SK-N-SH (cell line): ENCODE data around the gene MED15. TPM values are rescaled to one million over a fixed set of nuclear protein-coding genes. Genes with fewer than 3 reads are reported as not detected.

Source experiments
- CTCF ChIA-PET: fragments of 300-600, 350-600 bp; formaldehyde crosslinking; extraction: SDS; loops from one replicate; lab custom pipeline; 2021; lab: Yijun Ruan, JAX
- POLR2A ChIA-PET: fragments of 350-600 bp; sonication (Branson Sonifier 250); formaldehyde crosslinking; extraction: SDS; loops from one replicate; lab custom pipeline; 2020; ENCODE audit warnings: antibody characterized with exemption, inconsistent platforms; lab: Yijun Ruan, JAX
- DNase-seq: peaks from one replicate; pipeline ENCODE4 v3.0.0; 2012
- H2AFZ ChIP-seq: fragments of 200-600 bp; sonication (generic); 2 replicates; pipeline ENCODE4 v1.8.1; 2016; ENCODE audit warnings: antibody characterized with exemption, mild to moderate bottlenecking, low read depth
- H3F3A ChIP-seq: fragments of 200-600 bp; sonication (generic); replicated peaks from 2 replicates; pipeline ENCODE3; 2016; ENCODE audit warnings: antibody characterized with exemption, mild to moderate bottlenecking; ENCODE audit not compliant: insufficient read depth
- H3K27ac ChIP-seq, 2 experiments: fragments of 200-500 bp in 1 of 2; fragments of 200-600 bp in 1 of 2; sonication (Bioruptor generic) in 1 of 2; sonication (generic), shearing (Covaris generic) in 1 of 2; 2 replicates each; pipeline versions ENCODE4 v1.5.1 to v1.6.1; 2014 to 2016; ENCODE audit warnings: low read depth in 2 of 2, inconsistent platforms in 1 of 2, low read length in 1 of 2, mild to moderate bottlenecking in 1 of 2, mixed read lengths in 1 of 2
- H3K27me3 ChIP-seq: fragments of 200-600 bp; sonication (generic), shearing (Covaris generic); 2 replicates; pipeline ENCODE4 v1.6.1; 2016; ENCODE audit warnings: mixed run types; ENCODE audit not compliant: insufficient read depth
- H3K36me3 ChIP-seq, 2 experiments: fragments of 200-500 bp in 1 of 2; fragments of 200-600 bp in 1 of 2; sonication (Bioruptor generic) in 1 of 2; sonication (generic) in 1 of 2; replicated peaks in 1 of 2; 2 replicates each; pipeline versions ENCODE3 to v1.5.1; 2014 to 2016; ENCODE audit warnings: low read length in 1 of 2, mild to moderate bottlenecking in 1 of 2; ENCODE audit not compliant: insufficient read depth in 2 of 2, control insufficient read depth in 1 of 2
- H3K4me1 ChIP-seq, 2 experiments: fragments of 200-500 bp in 1 of 2; fragments of 200-600 bp in 1 of 2; sonication (Bioruptor generic) in 1 of 2; sonication (generic), shearing (Covaris generic) in 1 of 2; 2 replicates each; pipeline versions ENCODE4 v1.5.1 to v1.6.1; 2014 to 2016; ENCODE audit warnings: low read depth in 1 of 2, low read length in 1 of 2, mixed run types in 1 of 2; ENCODE audit not compliant: insufficient read depth in 2 of 2, control insufficient read depth in 1 of 2
- H3K4me2 ChIP-seq: fragments of 200-600 bp; sonication (generic), shearing (Covaris generic); 2 replicates; pipeline ENCODE4 v1.6.1; 2017; ENCODE audit warnings: mixed run types
- H3K4me3 ChIP-seq, 2 experiments: fragments of 200-500 bp in 1 of 2; fragments of 200-600 bp in 1 of 2; sonication (Bioruptor generic) in 1 of 2; sonication (generic), shearing (Covaris generic) in 1 of 2; 2 replicates each; pipeline versions ENCODE4 v1.5.1 to v1.8.1; 2014 to 2016; ENCODE audit warnings: low read depth in 2 of 2, inconsistent platforms in 1 of 2, low read length in 1 of 2, mild to moderate bottlenecking in 1 of 2, mixed read lengths in 1 of 2, moderate library complexity in 1 of 2
- H3K79me2 ChIP-seq: fragments of 200-600 bp; sonication (generic); 2 replicates; pipeline ENCODE4 v1.8.1; 2017; ENCODE audit warnings: mild to moderate bottlenecking; ENCODE audit not compliant: insufficient read depth
- H3K9ac ChIP-seq: fragments of 200-600 bp; sonication (generic); 2 replicates; pipeline ENCODE4 v1.6.1; 2017; ENCODE audit warnings: mixed run types
- H3K9me2 ChIP-seq: fragments of 200-600 bp; sonication (generic); 2 replicates; pipeline ENCODE4 v1.6.1; 2017; ENCODE audit warnings: mixed run types
- H3K9me3 ChIP-seq: fragments of 200-600 bp; sonication (generic); 2 replicates; pipeline ENCODE4 v1.6.1; 2017; ENCODE audit warnings: mixed run types, mild to moderate bottlenecking, moderate library complexity
- H4K20me1 ChIP-seq: fragments of 200-600 bp; sonication (generic); 2 replicates; pipeline ENCODE4 v1.6.1; 2017; ENCODE audit warnings: mild to moderate bottlenecking, mixed run types; ENCODE audit not compliant: insufficient read depth
- CHD2 ChIP-seq: fragments of 150-350 bp; IDR thresholded peaks from 2 replicates; pipeline ENCODE4 v1.6.1; 2018; ENCODE audit warnings: low read length; ENCODE audit not compliant: partially characterized antibody
- CTCF ChIP-seq: fragments of 200-600 bp; sonication (generic); IDR thresholded peaks from 2 replicates; pipeline ENCODE4 v1.6.1; 2017; ENCODE audit warnings: antibody characterized with exemption, mild to moderate bottlenecking, moderate library complexity
- ELF1 ChIP-seq: IDR thresholded peaks from 2 replicates; pipeline ENCODE4 v1.4.0; 2012
- EZH2phosphoT487 ChIP-seq: fragments of 200-600 bp; sonication (generic); IDR thresholded peaks from 2 replicates; pipeline ENCODE4 v1.6.1; 2017; ENCODE audit warnings: low read depth, mixed run types, mild to moderate bottlenecking, antibody characterized with exemption, moderate library complexity, borderline replicate concordance
- FOSL2 ChIP-seq: IDR thresholded peaks from 2 replicates; pipeline ENCODE4 v1.4.0; 2012; ENCODE audit warnings: low read depth, mild to moderate bottlenecking, moderate library complexity, borderline replicate concordance
- FOXJ3 ChIP-seq: sonication (generic); formaldehyde crosslinking; IDR thresholded peaks from 2 replicates; pipeline ENCODE4 v1.5.1; 2020; ENCODE audit warnings: mild to moderate bottlenecking, missing genetic modification reagents
- FOXM1 ChIP-seq: IDR thresholded peaks from 2 replicates; pipeline ENCODE4 v1.4.0; 2012; ENCODE audit warnings: low read depth, mild to moderate bottlenecking
- JUND ChIP-seq: IDR thresholded peaks from 2 replicates; pipeline ENCODE4 v1.4.0; 2012
- MXI1 ChIP-seq: IDR thresholded peaks from 2 replicates; pipeline ENCODE4 v1.6.1; 2012; ENCODE audit warnings: mild to moderate bottlenecking, low read depth, low read length, improper control_type of control experiment
- NFIC ChIP-seq: IDR thresholded peaks from 2 replicates; pipeline ENCODE4 v1.4.0; 2012; ENCODE audit warnings: borderline replicate concordance
- NRF1 ChIP-seq: IDR thresholded peaks from 2 replicates; pipeline ENCODE4 v1.6.1; 2012; ENCODE audit warnings: low read depth, mild to moderate bottlenecking, low read length
- PBX3 ChIP-seq: IDR thresholded peaks from 2 replicates; pipeline ENCODE4; 2012
- POLR2AphosphoS5 ChIP-seq: IDR thresholded peaks from 2 replicates; pipeline ENCODE4 v1.6.1; 2012; ENCODE audit warnings: low read depth, low read length
- RCOR1 ChIP-seq: fragments of 150-350 bp; IDR thresholded peaks from 2 replicates; pipeline ENCODE4 v1.6.1; 2017; ENCODE audit warnings: antibody characterized with exemption, low read length
- RXRA ChIP-seq: IDR thresholded peaks from 2 replicates; pipeline ENCODE4 v1.4.0; 2012; ENCODE audit warnings: low read depth, mild to moderate bottlenecking, borderline replicate concordance
- TAF1 ChIP-seq: IDR thresholded peaks from 2 replicates; pipeline ENCODE4 v1.6.1; 2012; ENCODE audit warnings: low read depth, mild to moderate bottlenecking, low read length, moderate library complexity, borderline replicate concordance
- TCF12 ChIP-seq: IDR thresholded peaks from 2 replicates; pipeline ENCODE4 v1.4.0; 2012
- TEAD4 ChIP-seq: IDR thresholded peaks from 2 replicates; pipeline ENCODE4 v1.4.0; 2012; ENCODE audit warnings: mild to moderate bottlenecking, borderline replicate concordance; ENCODE audit not compliant: insufficient read depth
- USF1 ChIP-seq: IDR thresholded peaks from 2 replicates; pipeline ENCODE4 v1.4.0; 2012; ENCODE audit warnings: low read depth, borderline replicate concordance
- ZBTB33 ChIP-seq: IDR thresholded peaks from 2 replicates; pipeline ENCODE4 v1.4.0; 2012; ENCODE audit warnings: low read depth, borderline replicate concordance
- WGBS: methylation state at CpG from one replicate; pipeline ENCODE4 v1.1.6; 2017; ENCODE audit warnings: low lambda C conversion rate; 5-methylcytosine and 5-hydroxymethylcytosine counted together
- polyA plus RNA-seq, 3 experiments: library from polyadenylated mRNA; depleted of rRNA; stranded (reverse); fragments of >200 nt; gene quantifications; 2 replicates each; pipeline ENCODE4 v1.2.3, GENCODE V29; 2012

The MED15 gene
- polyA plus RNA-seq, 1 of the 3 experiments (the other 2 are of a cell fraction): 45.1 TPM

- no peak overlapping the region for H3K27ac ChIP-seq
- no peaks in the 10 kb centered on the region; the same call in 1 of the 2 replicates for H3K27me3 ChIP-seq
- H3K9ac ChIP-seq: no peak overlapping the region
- CTCF ChIA-PET: interaction anchor here (0.9 kb wide), 1 partner anchor 53 kb away, joined by 3 read pairs; no protein-coding TSS in a partner anchor
- no peaks in the 10 kb centered on the region for H3K4me1 ChIP-seq
- H3K36me3 ChIP-seq: no peaks in the 10 kb centered on the region
- TF ChIP-seq EZH2phosphoT487 (no peak), FOXJ3 (CRISPR knock-in tag) (no peak), CHD2 (no peak), NFIC (no peak), NRF1 (no peak), ELF1 (no peak), TAF1 (no peak), POLR2AphosphoS5 (no peak), RCOR1 (no peak), FOXM1 (no peak), TCF12 (no peak), MXI1 (no peak), CTCF (no peak), TEAD4 (no peak), JUND (no peak), RXRA (no peak)
- TF ChIP-seq, all 33 proteins: peak for 0
- Histone ChIP-seq H3K9me3 (no peaks in the 10 kb centered on the region), H3F3A (no peaks in the 10 kb centered on the region), H3K9me2 (no peaks in the 10 kb centered on the region), H2AFZ (no peak overlapping the region), H4K20me1 (no peaks in the 10 kb centered on the region), H3K4me3 (no peak overlapping the region), H3K79me2 (no peaks in the 10 kb centered on the region), H3K4me2 (no peak overlapping the region)
- DNase-seq: no peak
- POLR2A ChIA-PET: interaction anchor here (0.8 kb wide), 1 partner anchor 14 kb away, joined by 3 read pairs; no protein-coding TSS in a partner anchor
- 80% methylated on average over 10 of the region's 10 CpGs for WGBS
These were observed 109.1 kb downstream of the MED15 start for GRCh38 chr22:20616451-20617043.

- ChIA-PET POLR2A (no interaction called here), CTCF (interaction anchor here (0.8 to 0.9 kb wide), 2 partner anchors 12 to 54 kb away, joined by 3 to 4 read pairs; no protein-coding TSS in a partner anchor)
- H3K9me2 ChIP-seq: no peaks in the 10 kb centered on the region
- no peak overlapping the region for H3K27ac ChIP-seq
- H3K79me2 ChIP-seq: no peaks in the 10 kb centered on the region
- 51% methylated on average over 3 of the region's 4 CpGs for WGBS
- H3K9me3 ChIP-seq: no peaks in the 10 kb centered on the region
- no peaks in the 10 kb centered on the region for H3K4me1 ChIP-seq
- no peaks in the 10 kb centered on the region for H4K20me1 ChIP-seq
- no peak overlapping the region for H3K9ac ChIP-seq
- DNase-seq: no peak
- H2AFZ ChIP-seq: no peak overlapping the region
- H3K4me2 ChIP-seq: no peak overlapping the region
- H3F3A ChIP-seq: no peaks in the 10 kb centered on the region
- no peaks in the 10 kb centered on the region; the same call in 1 of the 2 replicates for H3K27me3 ChIP-seq
- H3K36me3 ChIP-seq: no peaks in the 10 kb centered on the region
- H3K4me3 ChIP-seq: no peak overlapping the region
- TF ChIP-seq ZBTB33: no peak
- no peak for TF ChIP-seq CHD2
- TF ChIP-seq USF1: no peak
- TF ChIP-seq PBX3: no peak
- TF ChIP-seq FOSL2: no peak
- no peak for TF ChIP-seq RXRA
- no peak for TF ChIP-seq CTCF
- no peak for TF ChIP-seq TEAD4
These were observed 111.1 kb downstream of the MED15 start for GRCh38 chr22:20618488-20618887.
